Erythroblast (primary cell): ENCODE results near the gene HPS5.

Source experiments
- GATA1 ChIP-seq: IDR thresholded peaks from 2 replicates; pipeline ENCODE4 v1.6.1; 2011; ENCODE audit warnings: low read depth, mild to moderate bottlenecking, control low read depth, low read length, moderate library complexity
- POLR2A ChIP-seq: IDR thresholded peaks from 2 replicates; pipeline ENCODE4 v1.6.1; 2011; ENCODE audit warnings: mild to moderate bottlenecking, low read length

DNA sequence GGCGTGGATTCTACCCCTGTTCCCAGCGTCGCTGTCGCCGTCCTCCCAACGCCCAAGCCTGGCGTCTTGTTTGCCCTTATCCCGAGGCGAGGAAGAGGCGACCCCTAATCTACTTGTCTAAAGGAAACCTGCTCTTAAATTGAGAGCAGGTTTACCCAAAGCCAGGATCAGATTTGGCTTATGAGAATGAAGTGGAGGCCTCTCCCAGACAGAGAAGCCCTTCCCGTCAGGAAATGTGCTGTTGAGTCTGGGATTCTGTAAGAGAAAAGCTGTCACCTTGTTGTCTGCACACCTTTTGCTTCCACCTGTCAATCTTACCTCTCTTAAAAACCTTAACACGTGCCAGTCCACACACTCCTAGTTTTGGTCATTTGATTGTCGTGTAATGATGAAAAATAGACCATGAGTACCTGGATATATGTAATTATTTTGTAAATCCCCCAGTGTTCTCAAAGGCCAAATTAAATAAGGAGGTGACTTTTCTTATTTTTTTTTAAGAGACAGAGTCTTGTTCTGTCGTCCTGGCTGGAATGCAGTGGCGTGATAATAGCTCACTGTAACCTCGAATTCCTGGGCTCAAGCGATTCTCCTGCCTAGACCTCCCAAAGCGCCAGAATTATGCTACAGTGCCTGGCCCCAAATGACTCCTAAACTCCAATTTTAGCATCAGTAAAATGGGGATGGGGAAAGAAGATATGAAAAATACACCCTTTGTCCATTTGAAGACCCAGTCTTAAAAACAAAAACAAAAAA, 1.1 kb upstream of the HPS5 start:
- TF ChIP-seq POLR2A: no peak
- no peak for TF ChIP-seq GATA1
